Thymus (tissue), 11 donors: Measurements from ENCODE around the gene SEMA4B. TPM values are rescaled to one million over a fixed set of nuclear protein-coding genes. Genes with fewer than 3 reads are reported as not detected.
"Not testable (repeated sequence)": the region's sequence is repeated elsewhere in the genome, so short reads cannot be mapped to it uniquely, and the experiment has no call there.

Experiments
- DNase-seq, 9 donors: peaks; one replicate each; pipeline ENCODE4 v3.0.0-alpha.2; 2013; ENCODE audit warnings: low spot score in 9 of 9, low read depth in 6 of 9, missing footprints in 1 of 9
- H3K27ac ChIP-seq, 2 donors: one replicate each; pipeline ENCODE4 v1.5.1; 2013; ENCODE audit warnings: control low read depth in 1 of 2, low read depth in 1 of 2, low read length in 1 of 2, mild to moderate bottlenecking in 1 of 2, moderate library complexity in 1 of 2
- H3K27me3 ChIP-seq, 2 donors: one replicate each; pipeline ENCODE4 v1.5.1; 2013; ENCODE audit warnings: low read length in 1 of 2; ENCODE audit not compliant: control insufficient read depth in 2 of 2, insufficient read depth in 1 of 2
- H3K36me3 ChIP-seq, 2 donors: one replicate each; pipeline ENCODE4 v1.5.1; 2013; ENCODE audit warnings: low read length in 1 of 2, mild to moderate bottlenecking in 1 of 2, moderate library complexity in 1 of 2; ENCODE audit not compliant: control insufficient read depth in 2 of 2, insufficient read depth in 2 of 2
- H3K4me1 ChIP-seq, 2 donors: one replicate each; pipeline ENCODE4 v1.5.1; 2013; ENCODE audit warnings: low read length in 2 of 2; ENCODE audit not compliant: control insufficient read depth in 2 of 2, insufficient read depth in 2 of 2
- H3K4me3 ChIP-seq, 2 donors: one replicate each; pipeline ENCODE4 v1.5.1; 2013; ENCODE audit warnings: low read length in 2 of 2, control low read depth in 1 of 2, mild to moderate bottlenecking in 1 of 2
- H3K9me3 ChIP-seq, 2 donors: one replicate each; pipeline ENCODE4 v1.5.1; 2013; ENCODE audit warnings: low read length in 1 of 2, mild to moderate bottlenecking in 1 of 2; ENCODE audit not compliant: control insufficient read depth in 2 of 2, insufficient read depth in 1 of 2
- WGBS: extraction: QIAGEN DNeasy Blood & Tissue Kit; methylation state at CpG from one replicate; pipeline ENCODE4 v1.1.7; 2013; 5-methylcytosine and 5-hydroxymethylcytosine counted together
- polyA plus RNA-seq: library from polyadenylated mRNA; stranded (reverse); fragments of 200-250 nt; gene quantifications from one replicate; pipeline ENCODE4 v1.2.3, GENCODE V29; 2013
- total RNA-seq: library from RNA; stranded (reverse); fragments of 120-200 nt; gene quantifications from one replicate; pipeline ENCODE4 v1.2.4, GENCODE V29; 2013
- donor health status: healthy.

SEMA4B gene
- total and polyA plus RNA-seq, 2 donors = 6.5 to 32.8 TPM

DNA sequence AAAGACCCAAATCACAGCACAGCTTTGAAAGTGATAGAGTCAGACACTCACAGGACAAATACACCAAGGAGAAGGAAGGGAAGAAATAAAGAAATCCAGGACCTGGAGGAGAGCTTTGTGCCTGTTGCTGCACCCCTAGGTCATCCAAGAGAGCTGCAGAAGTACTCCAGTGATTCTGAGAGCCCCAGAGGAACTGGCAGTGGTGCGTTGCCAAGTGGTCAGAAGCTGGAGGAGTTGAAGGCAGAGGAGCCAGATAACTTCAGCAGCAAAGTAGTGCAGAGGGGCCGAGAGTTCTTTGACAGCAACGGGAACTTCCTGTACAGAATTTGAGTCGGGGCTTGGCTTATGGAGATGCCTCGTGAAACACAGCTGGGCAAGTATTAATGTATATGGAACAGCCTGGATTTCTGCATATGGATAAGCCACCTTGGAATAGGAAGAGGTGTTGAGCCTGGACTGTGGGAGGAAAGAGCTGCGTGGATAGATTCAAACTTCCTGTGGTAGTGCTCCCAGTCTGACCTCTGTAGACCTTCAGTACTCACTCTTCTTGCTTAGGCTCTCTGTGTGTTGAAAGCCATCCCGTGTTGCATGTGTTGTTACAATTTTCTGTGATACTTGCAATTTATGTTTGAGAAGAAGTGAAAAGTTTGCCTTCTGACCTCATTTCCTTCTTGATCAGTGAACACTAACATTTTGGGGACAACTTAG, 70.5 kb downstream of the SEMA4B start:
- 95% methylated on average over 7 of the region's 7 CpGs for WGBS
- Histone ChIP-seq H3K27me3 (no peaks in the 10 kb centered on the region), H3K4me1 (peaks cover 14 to 15% of the 10 kb centered on the region in 2 donors), H3K9me3 (no peaks in the 10 kb centered on the region), H3K36me3 (peaks cover 46 to 57% of the 10 kb centered on the region in 2 donors), H3K27ac (no peak overlapping the region), H3K4me3 (no peak overlapping the region)
- DNase-seq = no peak

DNA sequence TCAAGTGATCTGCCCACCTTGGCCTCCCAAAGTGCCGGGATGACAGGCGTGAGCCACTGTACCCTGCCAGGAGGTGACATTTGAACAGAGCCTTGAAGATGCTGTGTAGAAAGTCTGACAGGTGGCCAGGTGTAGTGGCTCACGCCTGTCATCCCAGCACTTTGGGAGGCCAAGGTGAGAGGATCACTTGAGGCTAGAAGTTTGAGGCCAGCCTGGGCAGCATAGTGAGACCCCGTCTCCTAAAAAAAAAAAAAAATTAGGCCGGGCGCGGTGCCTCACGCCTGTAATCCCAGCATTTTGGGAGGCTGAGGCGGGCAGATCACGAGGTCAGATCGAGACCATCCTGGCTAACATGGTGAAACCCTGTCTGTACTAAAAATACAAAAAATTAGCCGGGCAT, 77.3 kb downstream of the SEMA4B start:
- not testable (repeated sequence) for H3K9me3 ChIP-seq, H3K27me3 ChIP-seq, DNase-seq, H3K4me3 ChIP-seq, H3K27ac ChIP-seq, H3K4me1 ChIP-seq
- peaks cover 4 to 10% of the 10 kb centered on the region in 2 donors for H3K36me3 ChIP-seq
- WGBS = 98% methylated on average over 12 of the region's 12 CpGs

Other genes with a start within 250 kb of the SEMA4B start
- gene ZNF710, start 200.0 kb upstream of the SEMA4B start, total RNA-seq = 12.5 TPM
- 21.9 TPM for gene ZNF710, start 200.0 kb upstream of the SEMA4B start, polyA plus RNA-seq
- gene IDH2, start 98.9 kb upstream of the SEMA4B start, total RNA-seq = 207 TPM
- gene IDH2, start 98.9 kb upstream of the SEMA4B start, polyA plus RNA-seq = 68.7 TPM
- gene CIB1, start 32.6 kb downstream of the SEMA4B start, total RNA-seq = 43.7 TPM
- gene CIB1, start 32.6 kb downstream of the SEMA4B start, polyA plus RNA-seq = 169 TPM
- 2.5 TPM for gene GDPGP1, start 32.9 kb downstream of the SEMA4B start, total RNA-seq
- gene GDPGP1, start 32.9 kb downstream of the SEMA4B start, polyA plus RNA-seq = 5.0 TPM
- 0.14 TPM for gene TTLL13, start 48.2 kb downstream of the SEMA4B start, total RNA-seq
- gene TTLL13, start 48.2 kb downstream of the SEMA4B start, polyA plus RNA-seq = 0.32 TPM
- gene NGRN, start 64.3 kb downstream of the SEMA4B start, total RNA-seq = 50.2 TPM
- gene NGRN, start 64.3 kb downstream of the SEMA4B start, polyA plus RNA-seq = 55.4 TPM
- 1.2 TPM for gene ZNF774, start 151.0 kb downstream of the SEMA4B start, total RNA-seq
- gene ZNF774, start 151.0 kb downstream of the SEMA4B start, polyA plus RNA-seq = 1.9 TPM
- gene IQGAP1, start 186.9 kb downstream of the SEMA4B start, total RNA-seq = 131 TPM
- gene IQGAP1, start 186.9 kb downstream of the SEMA4B start, polyA plus RNA-seq = 144 TPM